GM21717 (cell line): ENCODE results near the gene JAKMIP1.
"Not testable (repeated sequence)": the region's sequence is repeated elsewhere in the genome, so short reads cannot be mapped to it uniquely, and the experiment has no call there.

Experiments used
- ATAC-seq: cut with Tn5 transposase; IDR thresholded peaks from one replicate; pipeline ENCODE4 v1.9.1; 2021; ENCODE audit warnings: mild to moderate bottlenecking, moderate library complexity; ENCODE audit not compliant: unreplicated experiment

The JAKMIP1 gene

GRCh38 chr4:5999356-5999755 is 201.0 kb downstream of the JAKMIP1 start:
- no peak for ATAC-seq

DNA sequence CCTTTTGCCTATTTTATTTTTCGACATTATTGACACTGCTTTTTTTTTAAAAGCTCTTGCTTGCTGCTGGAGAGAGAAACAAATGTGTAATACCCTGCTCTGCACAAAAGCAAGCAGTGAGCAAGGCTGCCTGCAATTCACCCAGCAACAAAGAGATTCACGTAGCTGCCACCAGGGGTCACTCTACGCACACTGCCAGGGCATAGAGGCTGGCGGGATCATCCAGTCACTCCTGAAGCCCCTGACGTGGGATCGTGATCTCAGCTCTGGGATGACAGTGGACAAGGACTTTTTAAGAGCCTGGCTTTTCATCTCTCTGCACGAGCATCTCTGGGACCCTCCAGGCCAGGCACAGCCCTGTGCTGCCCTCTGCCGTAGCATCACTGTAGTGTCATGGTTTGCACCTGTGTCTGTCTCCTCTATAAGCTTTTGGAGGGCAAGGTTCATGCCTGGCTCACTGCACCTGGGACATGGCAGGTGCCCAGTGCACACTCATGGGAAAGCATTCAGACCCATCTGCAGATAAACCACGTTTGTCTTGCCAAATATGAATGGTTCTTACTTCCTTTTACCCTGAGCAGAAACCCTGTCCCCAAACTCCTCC is 201.9 kb downstream of the JAKMIP1 start:
- no peak for ATAC-seq

DNA sequence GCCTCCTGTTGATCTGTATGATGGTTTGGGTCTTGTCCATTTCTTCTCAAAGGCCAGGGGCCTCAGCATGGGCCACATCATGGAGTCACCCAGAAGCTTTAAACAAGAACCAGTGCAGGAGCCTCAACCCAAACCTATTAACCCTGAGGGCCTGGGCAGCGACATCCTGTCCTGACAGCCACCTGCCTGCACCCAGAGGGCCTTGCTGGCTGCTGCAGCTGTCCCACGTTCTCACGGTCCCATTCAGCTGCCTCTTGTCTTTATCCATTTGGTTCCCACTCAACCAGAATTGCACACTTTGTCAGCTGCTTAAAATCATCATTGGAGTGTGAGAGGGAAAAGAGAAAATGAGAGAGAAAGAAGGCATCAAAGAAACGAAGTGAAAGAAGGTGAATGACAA is 203.7 kb downstream of the JAKMIP1 start:
- ATAC-seq = no peak

DNA sequence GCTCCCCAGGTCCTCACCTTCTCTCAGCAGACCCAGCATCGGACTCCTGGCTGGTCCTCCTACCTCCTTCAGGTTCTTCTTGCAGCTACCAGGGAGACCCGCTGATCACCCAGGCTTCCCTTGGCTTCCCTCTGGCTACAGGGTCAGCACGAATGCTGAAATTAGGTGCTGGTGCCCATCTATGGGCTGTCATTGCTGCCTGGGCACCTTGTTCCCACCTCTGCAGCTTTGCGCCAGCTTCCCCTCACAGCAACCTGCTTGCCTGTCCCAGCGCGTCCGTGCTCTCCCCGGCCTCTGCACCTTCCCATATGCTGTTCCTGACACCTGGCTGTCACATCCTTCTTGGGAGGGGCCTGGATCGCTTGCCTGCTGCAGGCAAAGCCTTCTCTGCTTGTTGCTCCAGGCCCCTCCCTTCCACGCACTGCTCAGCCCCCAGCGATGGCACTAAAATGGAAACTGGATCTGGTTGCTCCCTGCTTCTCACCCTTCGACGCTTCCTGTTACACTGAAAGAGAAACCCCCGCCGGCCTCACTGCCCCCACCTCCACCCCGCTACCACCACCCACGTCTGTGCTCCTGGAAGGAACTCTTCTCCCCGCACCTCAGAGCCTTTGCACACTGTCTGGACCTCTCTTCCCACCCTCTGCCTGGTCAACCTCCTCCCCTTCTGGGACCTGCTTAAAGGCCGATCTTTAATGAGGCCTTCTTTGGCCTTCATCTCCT is 204.3 kb downstream of the JAKMIP1 start:
- ATAC-seq = no peak

DNA sequence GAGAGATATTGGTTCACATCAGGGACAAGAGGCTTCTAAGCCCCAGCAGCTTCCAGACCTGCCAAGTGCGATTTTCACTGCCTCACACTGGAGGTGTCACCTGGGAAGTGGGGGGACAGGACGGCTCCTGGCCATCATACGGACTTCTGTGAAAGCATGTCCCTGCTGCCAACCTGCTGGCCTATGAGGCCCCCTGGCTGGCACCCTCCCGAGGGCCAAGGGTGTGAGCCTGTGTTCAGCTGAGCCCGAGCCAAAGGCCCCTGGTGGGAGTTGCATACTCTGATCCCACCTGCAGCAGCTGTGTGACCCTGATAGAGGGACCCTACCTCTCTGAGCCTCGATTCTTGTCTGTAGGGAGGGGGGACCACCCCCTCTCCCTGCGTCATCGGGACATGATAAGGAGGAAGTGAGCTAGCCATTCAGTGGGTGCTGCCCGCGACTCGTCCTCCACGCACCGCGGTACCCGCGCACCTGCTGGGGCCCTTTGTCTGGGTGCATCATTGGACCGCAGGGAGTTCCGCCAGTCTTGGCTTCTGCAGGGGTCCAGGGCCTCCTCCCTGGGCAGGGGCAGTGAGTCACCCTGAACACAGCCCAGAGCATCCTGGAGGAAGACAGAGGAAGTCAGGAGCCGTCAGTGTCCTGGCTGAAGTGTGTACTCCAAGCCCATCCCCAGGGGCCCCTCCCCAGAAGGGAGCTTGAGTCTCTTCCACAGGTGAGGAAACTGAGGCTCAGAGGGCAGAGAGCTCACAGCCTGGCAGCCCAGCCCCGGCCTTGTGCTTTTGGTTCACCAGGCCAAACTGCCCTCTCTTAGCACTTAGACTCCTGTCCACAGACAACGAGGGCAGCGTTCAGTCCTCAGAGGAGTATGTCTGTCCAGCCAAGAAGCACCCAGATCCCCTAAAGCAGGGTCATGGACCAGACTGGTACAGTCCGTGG is 206.2 kb downstream of the JAKMIP1 start:
- no peak for ATAC-seq

- ATAC-seq = not testable (repeated sequence)
Observed at GRCh38 chr4:5993346-5993745, 207.0 kb downstream of the JAKMIP1 start.

- ATAC-seq = no peak
Observed at GRCh38 chr4:5992828-5993321, 207.5 kb downstream of the JAKMIP1 start.

DNA sequence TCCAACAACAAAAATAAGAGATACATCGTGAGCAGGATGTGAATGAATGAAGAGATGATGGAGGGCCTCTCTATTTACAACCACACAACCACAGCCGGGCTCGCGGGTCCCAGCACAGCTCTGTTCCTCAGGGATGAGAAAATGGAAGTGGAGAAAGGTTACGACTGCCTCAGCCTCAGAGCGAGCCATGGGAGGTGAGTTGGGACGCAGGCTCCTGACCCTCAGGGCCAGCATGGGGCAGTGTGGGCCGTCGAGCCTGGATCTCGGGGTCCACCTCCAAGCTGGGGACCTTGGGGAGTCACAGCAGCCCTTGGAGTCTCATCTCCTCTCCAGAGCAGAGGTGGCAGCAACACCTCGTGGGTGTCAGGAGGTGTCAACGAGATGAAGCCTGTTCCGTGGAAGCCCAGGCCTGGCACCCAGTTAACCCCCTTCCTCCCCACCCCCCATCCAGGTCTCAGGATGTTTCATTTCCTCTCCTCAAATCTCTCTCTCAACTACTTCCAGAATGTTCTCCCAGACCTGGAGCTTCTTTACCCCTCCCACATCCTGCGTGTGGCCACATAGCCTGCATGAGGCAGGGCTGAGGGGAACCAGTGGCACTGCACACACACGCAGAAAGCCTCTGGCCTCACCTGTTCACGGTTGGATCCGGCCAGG is 208.1 kb downstream of the JAKMIP1 start:
- no peak for ATAC-seq

- no peak for ATAC-seq
Observed at GRCh38 chr4:5991405-5991804, 208.9 kb downstream of the JAKMIP1 start.

GRCh38 chr4:5990446-5991160 is 209.7 kb downstream of the JAKMIP1 start:
- ATAC-seq = no peak

- no peak for ATAC-seq
Observed at GRCh38 chr4:5989236-5990225, 210.8 kb downstream of the JAKMIP1 start.

- ATAC-seq = no peak
Observed at GRCh38 chr4:5988086-5988845, 212.1 kb downstream of the JAKMIP1 start.

DNA sequence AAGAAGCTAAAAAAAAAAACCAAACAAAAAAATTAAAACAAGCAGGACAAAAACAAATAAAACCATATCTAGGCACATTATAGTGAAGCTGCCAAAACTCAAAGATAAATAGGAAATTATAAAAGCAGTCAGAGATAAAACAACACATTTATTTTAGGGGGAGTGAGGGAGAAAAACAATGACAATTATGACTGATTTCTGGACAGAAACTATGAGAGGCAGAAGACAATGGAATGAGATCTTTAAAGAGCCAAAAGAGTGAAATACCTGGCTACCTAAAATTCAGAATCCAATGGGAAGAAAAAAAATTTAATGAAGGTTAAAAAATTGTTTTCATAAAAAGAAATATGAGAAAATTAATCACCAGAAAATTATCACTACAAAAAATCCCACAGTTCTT is 215.5 kb downstream of the JAKMIP1 start:
- no peak for ATAC-seq

DNA sequence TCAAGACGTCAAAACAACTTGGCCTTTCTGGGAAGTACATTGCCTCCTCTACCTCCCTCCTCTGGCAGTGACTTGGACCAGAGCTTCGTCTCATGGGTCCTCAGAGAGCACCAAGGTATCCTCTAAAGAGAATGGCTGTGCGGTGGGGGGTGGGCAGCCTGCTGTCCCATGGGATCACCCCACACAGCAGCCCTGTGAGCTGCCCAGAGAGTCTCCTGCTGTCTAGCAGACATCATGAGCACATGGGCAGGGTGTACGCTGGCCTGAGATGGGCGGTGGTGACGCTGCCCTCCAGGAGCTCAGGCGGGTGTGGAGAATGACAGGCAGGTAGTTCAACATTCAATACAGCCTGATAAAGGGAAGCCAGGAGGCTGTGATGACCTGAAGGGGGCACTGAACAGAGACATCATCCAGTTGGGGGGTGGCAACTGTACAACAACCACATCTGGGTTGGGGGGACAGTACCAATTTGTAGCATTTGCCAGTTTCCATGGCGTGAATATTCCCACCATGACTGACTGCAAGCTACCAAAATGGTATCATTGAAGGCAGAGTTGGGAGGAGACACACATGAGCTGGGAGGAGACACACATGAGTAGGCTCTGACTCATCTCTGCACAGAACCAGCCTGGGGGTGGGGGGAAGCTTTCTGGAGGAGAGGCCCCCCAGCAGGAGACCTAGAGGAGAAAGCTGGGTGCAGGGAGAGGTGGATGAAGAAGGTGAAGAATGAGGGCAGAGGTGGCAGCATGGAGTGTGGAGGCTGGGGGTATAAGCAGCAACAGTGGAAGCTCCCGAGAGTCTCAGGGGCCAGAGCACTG is 218.0 kb downstream of the JAKMIP1 start:
- no peak for ATAC-seq

DNA sequence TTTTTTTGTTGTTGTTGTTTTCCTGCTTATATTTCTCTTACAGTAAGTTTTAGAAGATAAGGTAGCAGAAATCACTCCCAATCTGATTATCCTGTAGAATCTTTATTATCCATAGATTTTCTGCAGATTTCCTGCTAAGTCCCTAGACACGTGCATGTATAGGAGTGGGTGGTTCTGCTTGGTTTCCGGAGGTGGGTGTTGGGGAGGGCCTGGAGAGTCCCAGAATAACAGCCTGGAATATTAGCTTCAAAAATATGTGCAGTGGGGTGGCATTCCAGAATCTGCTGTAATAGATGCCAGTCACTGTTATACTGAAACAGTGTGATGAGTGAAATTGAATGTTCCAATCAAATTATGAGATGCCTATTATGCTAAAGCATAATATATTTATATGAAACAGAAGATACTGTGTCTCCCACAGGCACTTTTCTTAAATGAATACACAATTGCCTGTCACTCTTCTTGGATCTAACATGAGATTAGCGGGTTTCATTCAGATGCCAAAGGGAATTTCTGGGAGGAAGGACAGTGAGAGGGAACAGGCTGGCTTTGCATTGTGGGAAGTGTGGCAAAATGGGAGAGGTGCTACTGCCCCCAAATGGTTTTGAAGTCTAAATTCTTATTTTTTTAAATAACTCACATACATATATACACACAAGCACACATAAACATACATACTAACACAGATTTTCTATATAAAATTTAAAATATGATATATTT is 219.8 kb downstream of the JAKMIP1 start:
- ATAC-seq = no peak

DNA sequence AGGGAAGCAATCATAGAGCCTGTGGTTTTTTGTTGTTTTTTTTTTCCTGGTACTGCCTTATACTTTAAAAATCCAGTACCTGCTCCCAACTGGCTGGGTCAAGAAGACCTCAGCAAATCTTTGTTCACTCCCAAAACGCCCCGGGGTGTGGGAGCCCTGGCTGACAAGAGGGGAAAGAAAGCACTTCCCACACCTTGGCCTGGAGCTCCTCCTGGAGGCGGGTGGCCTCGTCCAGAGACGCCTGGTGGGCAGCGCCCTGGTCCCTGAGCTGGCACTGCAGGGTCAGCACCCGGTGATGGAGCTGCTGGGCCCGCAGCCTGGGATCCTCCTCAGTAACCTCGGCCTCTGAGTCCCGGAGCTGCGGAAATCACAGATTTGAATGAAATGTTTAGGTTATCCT is 220.4 kb downstream of the JAKMIP1 start:
- ATAC-seq = no peak

DNA sequence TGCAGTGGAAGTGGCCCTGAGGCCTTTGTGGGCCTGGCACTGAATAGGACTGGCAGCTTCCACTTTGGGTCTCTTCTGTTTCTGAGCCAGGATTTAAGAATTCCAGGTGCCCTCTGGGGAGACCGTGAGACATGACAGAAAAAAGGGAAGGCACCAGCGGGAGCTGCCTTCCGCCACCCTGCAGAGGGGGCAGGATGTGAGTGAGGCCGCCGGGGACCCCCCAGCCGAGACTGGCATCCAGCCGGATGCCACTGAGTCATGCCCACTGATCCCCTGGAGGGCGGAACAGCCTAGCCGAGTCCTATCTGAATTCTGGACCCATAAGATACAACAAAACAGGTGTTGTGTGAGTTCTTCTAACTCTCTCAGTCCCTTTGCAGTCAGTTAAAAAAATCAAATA is 223.4 kb downstream of the JAKMIP1 start:
- ATAC-seq = no peak
